ENCODE measurements around the gene ATP6V1G1. TPM values are rescaled to one million over a fixed set of nuclear protein-coding genes. Genes with fewer than 3 reads are reported as not detected.

ATP6V1G1 gene
- total RNA-seq, 2 donors from 2014 or later, result 59.4 to 74.4 TPM

GRCh38 chr9:114607671-114608524 lies 20.3 kb downstream of the ATP6V1G1 start:
- no peak for TF ChIP-seq CTCF (IDR thresholded peaks at IDR 0.05)
- Histone ChIP-seq H3K9ac (ENCODE audit: low read depth in 2 of 2, low read length in 2 of 2) (no peak overlapping the region), H3K4me3 (no peak overlapping the region), H3K27ac (no peak overlapping the region), H3K4me1 (no peaks in the 10 kb centered on the region), H3K27me3 (no peaks in the 10 kb centered on the region), H3K9me3 (no peaks in the 10 kb centered on the region), H3K36me3 (no peaks in the 10 kb centered on the region)
- intact Hi-C loops (cut with DNase I), result no loop called here
- DNase-seq, result no peak

DNA sequence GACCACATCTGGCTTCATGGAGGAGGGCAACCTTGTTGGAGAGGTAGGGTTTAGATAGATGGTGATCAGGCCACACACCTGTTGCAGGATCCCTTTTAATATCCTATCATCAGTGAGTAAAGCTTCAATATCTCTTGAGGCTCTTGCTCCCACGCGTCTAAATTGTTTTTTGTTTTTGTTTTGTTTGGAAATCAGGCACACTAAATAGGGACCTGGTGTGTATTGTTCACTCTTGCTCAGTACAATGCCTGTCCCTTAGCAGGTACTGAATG lies 20.9 kb downstream of the ATP6V1G1 start:
- no peaks in the 10 kb centered on the region for H3K27me3 ChIP-seq
- H3K9ac ChIP-seq (ENCODE audit: low read depth in 2 of 2, low read length in 2 of 2), result no peak overlapping the region
- H3K4me3 ChIP-seq, result no peak overlapping the region
- no peaks in the 10 kb centered on the region for H3K36me3 ChIP-seq
- H3K4me1 ChIP-seq, result no peaks in the 10 kb centered on the region
- H3K27ac ChIP-seq, result no peak overlapping the region
- no peaks in the 10 kb centered on the region for H3K9me3 ChIP-seq
- TF ChIP-seq CTCF (IDR thresholded peaks at IDR 0.05), result no peak
- DNase-seq, result no peak
- intact Hi-C loops (cut with DNase I), result no loop called here

DNA sequence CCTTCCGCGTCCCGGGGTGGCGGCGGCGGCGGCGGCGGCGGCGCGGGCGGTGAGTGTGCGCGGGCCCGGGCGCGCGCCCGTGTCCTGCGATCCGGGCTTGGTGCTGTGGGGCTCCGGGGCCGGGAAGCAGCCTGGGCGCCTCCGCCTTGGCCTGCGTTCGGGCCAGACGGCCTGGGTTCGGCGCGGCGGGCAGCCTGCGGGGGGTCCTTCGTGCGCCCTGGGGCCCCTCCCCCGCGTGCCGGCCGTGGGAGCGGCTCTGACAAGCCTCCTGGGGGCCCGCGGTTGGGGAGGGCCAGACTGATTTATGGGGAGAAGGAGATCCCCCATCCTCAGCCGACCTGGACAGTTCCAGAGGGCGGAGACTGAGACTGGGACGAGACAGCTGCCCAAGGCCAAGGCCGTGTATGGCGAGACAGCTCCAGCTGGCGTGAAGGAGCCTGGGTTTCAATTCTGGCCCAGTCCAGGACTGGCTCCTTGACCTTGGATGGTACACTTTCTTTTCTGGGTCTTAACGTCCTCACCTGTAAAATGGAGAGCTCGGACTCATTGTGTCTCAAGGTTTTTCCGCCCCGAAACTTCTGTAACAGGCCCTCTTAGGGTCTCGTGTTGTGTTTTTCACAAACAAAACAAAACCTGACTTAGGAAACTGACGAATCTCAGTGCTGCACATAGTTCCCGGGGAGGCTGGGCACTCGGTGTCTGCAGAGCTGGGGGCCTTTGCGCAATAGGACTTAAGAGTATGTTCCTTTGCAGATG lies 24.1 kb downstream of the ATP6V1G1 start:
- intact Hi-C loops (cut with DNase I), result no loop called here
- H3K36me3 ChIP-seq, result no peaks in the 10 kb centered on the region

DNA sequence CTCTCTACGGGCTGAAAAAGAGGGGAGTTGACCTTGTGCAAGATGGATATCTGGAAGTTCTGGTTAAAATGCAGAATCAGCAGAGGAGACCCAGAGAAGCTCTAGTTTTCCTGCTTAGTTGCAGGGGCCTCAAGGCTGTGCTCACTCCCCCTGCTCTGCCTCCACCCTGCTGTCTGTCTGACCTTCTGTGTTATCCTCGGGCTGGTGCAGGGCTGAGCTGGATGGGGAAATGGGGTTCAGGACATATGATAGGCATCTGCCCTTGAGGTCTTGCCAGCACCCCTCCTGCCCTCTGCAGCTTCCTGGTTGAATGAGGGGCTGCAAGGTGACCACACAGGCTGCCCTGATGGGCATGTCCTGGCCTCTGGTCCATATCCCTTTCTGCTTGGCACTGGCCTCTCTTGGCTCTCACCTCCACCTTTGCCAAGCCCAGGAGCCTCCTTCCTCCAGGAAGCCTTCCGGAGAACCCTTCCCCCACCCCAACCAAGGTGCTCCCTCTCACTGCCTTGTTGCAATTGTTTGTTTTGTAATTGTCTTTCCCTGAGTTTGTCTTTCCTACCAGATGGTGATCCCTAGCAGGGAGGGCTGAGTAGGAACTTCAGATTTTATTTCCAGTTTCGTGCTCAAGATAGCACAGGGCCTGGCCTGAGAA lies 24.8 kb downstream of the ATP6V1G1 start:
- Histone ChIP-seq H3K36me3 (no peaks in the 10 kb centered on the region), H3K4me1 (no peaks in the 10 kb centered on the region), H3K9me3 (no peaks in the 10 kb centered on the region), H3K9ac (ENCODE audit: low read depth in 2 of 2, low read length in 2 of 2) (peak overlapping the region; percentile 16 to 74), H3K27ac (peak overlapping the region; percentile 91), H3K4me3 (peak overlapping the region; percentile 71), H3K27me3 (no peaks in the 10 kb centered on the region)
- peak; percentile 48 for DNase-seq
- intact Hi-C loops (cut with DNase I), result no loop called here
- TF ChIP-seq CTCF (IDR thresholded peaks at IDR 0.05), result no peak

More for the DNA sequence above, 24.1 kb downstream of the ATP6V1G1 start:
- H3K27ac ChIP-seq, result peak overlapping the region; percentile 91
- DNase-seq, result peak; percentile 68
- H3K4me1 ChIP-seq, result no peaks in the 10 kb centered on the region
- peak overlapping the region; percentile 71 for H3K4me3 ChIP-seq
- H3K9ac ChIP-seq (ENCODE audit: low read depth in 2 of 2, low read length in 2 of 2), result peak overlapping the region; percentile 74 to 88
- H3K9me3 ChIP-seq, result no peaks in the 10 kb centered on the region
- H3K27me3 ChIP-seq, result no peaks in the 10 kb centered on the region
- TF ChIP-seq CTCF (IDR thresholded peaks at IDR 0.05), result no peak

DNA sequence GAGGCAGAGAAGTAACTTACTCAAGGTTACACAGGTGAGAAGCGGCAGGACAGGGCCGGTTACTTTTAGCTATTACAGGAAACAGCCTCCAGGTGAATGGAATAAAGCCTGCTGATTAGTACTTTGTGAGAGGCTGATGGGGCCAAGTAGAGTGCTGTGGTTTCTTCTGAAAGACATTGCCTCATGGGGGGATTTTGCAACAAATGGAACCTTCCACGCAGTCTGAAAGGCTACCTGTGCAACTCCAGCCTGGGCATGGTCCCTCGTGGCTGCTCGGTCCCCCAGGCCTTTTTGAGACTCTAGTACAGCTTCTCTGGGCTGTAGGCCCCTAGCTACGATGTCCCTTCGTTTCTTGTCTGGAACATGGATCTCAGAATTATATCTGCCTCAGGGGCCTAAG lies 25.5 kb downstream of the ATP6V1G1 start:
- H3K4me1 ChIP-seq, result no peaks in the 10 kb centered on the region
- H3K9ac ChIP-seq (ENCODE audit: low read depth in 2 of 2, low read length in 2 of 2), result no peak overlapping the region
- intact Hi-C loops (cut with DNase I), result no loop called here
- H3K27me3 ChIP-seq, result no peaks in the 10 kb centered on the region
- TF ChIP-seq CTCF (IDR thresholded peaks at IDR 0.05), result no peak
- H3K4me3 ChIP-seq, result no peak overlapping the region
- no peak for DNase-seq
- H3K27ac ChIP-seq, result peak overlapping the region; percentile 91
- H3K9me3 ChIP-seq, result no peaks in the 10 kb centered on the region
- H3K36me3 ChIP-seq, result no peaks in the 10 kb centered on the region
